GM19467 (cell line): Measurements from ENCODE around the gene GATB.

ENCODE experiments used
- ATAC-seq: cut with Tn5 transposase; IDR thresholded peaks from one replicate; pipeline ENCODE4 v1.9.1; 2021; ENCODE audit warnings: mild to moderate bottlenecking, moderate library complexity; ENCODE audit not compliant: unreplicated experiment

GATB gene

DNA sequence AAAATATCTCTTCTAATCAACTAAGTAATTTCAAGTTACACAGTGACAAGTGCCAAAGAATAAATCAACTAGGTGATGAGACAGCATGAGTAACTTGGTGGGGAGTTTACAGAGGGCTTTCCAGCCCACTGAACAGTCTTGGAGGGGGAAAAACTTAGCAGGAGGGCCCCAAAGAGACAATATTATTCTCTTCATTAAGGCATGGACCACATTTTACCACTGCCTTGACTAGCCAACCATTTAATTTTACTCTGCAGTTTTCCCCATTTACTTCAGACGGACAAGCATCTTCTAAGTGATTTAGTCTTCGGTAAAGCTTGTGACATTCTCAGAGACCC is 25.3 kb upstream of the GATB start:
- no peak for ATAC-seq

DNA sequence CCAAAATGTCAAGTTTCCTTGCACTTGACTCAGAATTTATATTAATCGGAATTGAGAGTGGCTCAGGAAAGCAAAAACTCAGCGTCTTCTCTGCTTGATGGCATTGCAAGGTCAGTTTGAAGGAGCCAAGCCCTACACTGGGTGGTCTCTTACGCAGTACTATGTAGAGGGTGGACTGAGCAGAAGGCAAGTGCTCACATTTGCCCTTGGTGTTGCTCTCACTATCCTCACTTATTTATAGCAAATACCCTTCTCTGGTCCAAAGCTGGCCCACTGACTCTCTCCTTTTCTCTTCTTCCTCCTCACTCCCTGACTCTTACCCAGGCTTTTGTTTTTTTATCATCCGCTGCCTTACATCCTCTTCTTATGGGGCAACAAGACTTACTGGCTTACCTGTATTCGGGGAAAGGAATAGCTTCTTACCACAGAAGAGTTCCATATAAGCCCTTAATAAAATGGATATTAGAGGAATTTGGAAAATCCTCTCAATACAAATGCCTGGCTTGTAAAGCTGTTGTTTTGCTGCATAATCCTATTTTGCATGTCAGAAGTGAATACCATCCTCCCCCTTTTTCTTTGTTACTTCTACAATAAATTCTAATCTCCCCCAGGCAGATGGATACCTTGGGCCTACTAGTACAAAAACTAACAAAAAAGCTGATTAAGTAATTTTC is 24.8 kb upstream of the GATB start:
- no peak for ATAC-seq

- ATAC-seq = no peak
Observed at GRCh38 chr4:151784706-151785105, 23.9 kb upstream of the GATB start.

GRCh38 chr4:151783867-151784266 is 23.1 kb upstream of the GATB start:
- no peak for ATAC-seq

DNA sequence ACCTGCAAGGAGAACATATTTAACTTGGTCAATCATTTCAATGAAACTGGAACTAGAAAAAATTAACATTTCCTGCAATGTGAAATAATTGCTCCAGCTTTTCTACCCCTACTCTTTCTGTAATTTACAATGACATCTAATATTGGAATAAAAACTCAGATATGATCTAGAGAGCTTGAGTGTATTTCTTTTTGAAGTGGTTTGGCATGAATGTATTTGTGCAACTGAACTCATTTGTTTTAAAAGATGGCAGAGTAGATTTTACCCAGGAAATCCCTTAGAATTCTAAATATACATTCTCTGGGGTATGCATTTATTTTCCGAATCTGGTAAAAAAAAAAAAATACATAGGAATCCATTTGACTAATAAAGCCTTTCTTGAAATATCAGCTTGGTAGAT is 21.5 kb upstream of the GATB start:
- no peak for ATAC-seq

DNA sequence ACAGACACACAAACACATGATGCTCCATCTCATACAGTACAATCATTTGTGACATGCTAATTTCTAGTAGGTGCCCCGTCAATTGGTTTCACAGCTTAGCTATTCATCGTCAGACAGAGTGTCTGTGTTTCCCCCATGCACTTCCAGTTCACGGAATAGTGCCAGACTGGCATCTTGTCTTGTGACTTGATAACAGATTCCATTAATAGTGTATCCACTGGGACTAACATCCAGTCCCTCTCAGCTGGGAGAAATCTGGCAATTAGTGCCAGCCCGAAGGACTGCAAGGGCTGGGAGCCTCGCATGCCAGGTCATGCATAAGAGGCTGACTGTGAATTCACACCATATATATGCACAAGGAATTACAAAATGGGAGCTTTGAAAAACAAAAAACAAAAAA is 20.2 kb upstream of the GATB start:
- no peak for ATAC-seq

DNA sequence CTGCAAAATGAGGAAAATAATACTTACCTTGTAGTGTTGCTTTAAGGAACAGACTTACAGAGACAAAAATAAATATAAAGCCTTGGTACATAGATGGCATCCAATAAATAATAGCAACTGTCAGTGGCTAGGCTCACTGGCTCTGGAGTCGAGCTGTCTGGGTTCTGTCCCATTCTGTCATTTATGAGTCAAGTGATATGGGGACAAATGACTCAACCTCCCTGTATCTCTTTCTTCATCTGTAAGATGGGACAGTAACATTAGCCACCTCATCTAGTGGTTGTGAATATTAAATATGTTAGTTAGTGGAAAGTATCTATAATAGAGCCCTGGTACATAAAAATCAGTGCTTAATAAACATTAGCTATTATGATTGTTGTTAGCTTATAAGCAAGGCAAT is 16.7 kb upstream of the GATB start:
- ATAC-seq = no peak

DNA sequence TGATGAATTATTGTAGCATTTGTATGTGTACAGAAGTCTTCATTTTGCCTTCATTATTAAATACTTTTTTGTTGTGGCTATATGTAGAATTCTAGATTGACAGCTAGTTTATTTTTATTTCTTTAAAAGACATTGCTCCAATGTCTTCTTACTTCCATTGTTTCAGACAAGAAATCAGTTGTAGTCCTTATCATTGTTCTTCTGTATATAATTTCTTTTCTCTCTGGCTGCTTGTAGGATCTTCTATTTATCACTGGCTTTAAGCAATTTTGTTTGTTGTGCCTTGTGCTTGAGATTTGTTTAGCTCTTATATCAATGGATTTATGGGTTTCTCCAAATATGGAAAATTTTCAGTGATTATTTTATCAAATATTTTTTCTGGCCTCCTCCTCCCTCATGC is 13.5 kb upstream of the GATB start:
- ATAC-seq = no peak

GRCh38 chr4:151772274-151772673 is 11.5 kb upstream of the GATB start:
- ATAC-seq = no peak

DNA sequence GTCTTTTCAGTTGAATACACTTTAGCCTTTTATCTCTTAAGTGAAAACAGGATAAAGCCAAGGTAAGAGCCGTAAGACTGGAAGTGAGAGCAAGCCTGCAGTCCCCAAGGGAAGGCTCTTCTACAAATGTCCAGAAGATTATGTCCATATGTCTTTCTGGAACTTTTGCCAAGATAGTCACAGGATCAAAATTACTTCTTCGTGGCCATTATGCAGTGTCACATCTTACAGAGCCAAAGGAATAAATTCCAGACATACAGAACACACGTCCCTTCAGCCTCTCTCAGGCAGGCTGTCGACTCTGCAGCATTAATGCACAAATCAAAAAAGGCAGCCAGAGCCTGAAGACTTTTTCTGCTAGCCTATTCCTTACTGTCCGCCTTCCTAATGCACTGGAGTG is 10.9 kb upstream of the GATB start:
- ATAC-seq = no peak

DNA sequence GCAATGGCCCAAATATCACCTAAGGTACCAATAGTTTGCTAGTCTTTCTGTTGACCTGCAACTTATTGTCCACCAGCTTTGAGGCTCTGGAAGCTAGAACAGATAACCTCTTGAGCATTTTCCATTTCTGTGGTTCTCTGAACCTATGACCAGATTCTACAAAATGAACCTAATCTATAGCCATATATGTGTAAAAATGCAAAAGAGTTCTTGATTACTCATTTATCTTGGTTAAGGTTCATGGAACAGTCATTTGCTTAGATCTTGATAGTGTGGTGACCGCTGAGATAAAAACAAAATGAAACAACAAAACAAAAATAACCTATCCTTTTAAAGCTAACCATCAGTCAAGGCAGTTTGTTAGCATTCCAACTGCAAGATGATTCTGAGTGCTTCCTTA is 9.3 kb upstream of the GATB start:
- ATAC-seq = no peak

- no peak for ATAC-seq
Observed at GRCh38 chr4:151768835-151769234, 8.0 kb upstream of the GATB start.

DNA sequence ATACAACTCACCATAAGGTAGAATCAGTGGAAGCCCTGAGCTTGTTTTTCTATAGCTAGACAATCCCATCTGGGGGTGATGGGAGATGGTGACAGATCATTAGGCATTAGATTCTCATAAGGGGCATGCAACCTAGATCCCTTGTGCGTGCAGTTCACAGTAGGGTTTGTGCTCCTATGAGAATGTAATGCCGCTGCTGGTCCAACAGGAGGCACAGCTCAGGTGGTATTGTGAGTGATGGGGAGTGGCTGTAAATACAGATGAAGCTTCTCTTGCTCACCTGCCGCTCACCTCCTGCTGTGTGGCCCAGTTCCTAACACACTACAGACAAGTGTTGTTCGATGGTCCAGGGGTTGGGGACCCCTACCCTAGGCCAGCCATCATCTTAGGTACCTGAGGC is 5.9 kb upstream of the GATB start:
- no peak for ATAC-seq

GRCh38 chr4:151760002-151760401 is 805 bp downstream of the GATB start:
- ATAC-seq = no peak

DNA sequence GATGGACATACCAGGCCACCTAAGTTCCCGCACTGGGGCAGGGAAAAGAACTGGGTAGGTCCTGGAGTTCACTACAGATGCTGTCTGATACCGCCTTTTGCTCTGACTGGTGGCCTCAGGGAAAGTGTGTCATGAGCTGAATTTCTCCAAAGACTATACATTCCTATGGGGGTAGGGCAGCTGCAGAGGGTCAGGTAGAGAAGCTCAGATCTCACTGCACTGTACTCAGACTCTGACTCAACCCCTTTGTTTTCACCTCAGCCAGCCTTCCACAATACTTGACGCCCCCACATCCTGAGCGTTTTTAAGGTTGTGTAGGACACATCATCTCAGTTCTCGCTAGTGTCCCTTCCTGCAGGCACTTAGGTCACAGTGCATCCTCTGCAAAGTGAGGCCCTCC is 7.8 kb downstream of the GATB start:
- no peak for ATAC-seq

GRCh38 chr4:151750156-151750555 is 10.7 kb downstream of the GATB start:
- ATAC-seq = no peak

DNA sequence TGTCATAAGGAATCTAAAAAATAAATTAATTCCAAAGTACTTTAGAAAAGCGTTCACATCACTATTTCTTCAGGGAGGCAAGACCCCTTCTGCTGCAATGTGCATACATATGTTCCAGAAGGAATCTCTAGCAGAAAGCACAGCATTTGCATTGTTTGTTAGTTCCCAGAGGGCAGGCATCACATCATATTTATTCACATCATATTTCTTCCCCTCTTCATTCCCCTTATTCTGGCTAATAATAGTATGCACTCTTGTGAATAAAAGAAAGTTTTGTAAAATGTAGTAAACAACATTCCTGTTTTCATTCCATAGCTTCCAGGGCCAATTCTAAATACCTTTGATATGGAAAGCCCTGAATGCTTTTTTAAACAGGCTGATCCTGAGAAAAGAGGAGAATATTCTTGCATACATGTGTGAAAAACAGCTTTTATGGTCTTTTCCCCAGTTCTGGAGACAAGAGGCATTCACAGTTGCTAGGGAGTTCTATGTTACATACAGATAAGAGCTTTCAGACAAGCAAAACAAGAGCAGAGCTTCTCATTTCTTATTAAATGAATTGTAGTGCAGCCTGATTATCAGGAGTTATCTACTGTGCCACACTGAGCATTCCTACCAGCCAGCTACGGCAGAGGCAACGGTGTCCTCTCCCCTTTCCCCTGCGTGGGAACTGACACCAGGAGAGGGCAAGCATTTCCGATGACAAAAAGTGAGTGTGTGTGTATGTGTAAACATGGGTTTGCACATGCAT is 15.2 kb downstream of the GATB start:
- no peak for ATAC-seq

- ATAC-seq = no peak
Observed at GRCh38 chr4:151744614-151745013, 16.2 kb downstream of the GATB start.

DNA sequence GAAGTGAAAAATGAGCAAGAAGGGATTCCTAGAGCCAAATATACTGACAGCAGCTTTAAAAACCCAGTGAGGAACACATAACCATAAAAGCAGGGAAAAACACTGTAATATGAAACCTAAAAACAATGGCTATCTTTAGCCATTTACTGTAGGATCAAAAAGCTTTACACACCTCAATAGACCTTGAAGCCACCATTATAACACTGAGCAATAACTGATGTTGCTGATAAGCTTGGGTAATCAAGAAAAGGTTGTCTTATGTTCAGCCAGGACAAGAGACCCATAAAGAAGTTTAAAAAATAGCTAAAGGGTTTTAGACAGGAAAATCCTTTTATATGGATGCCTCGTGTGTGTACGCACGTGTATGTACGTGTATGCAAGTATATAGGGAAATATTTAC is 16.9 kb downstream of the GATB start:
- no peak for ATAC-seq

DNA sequence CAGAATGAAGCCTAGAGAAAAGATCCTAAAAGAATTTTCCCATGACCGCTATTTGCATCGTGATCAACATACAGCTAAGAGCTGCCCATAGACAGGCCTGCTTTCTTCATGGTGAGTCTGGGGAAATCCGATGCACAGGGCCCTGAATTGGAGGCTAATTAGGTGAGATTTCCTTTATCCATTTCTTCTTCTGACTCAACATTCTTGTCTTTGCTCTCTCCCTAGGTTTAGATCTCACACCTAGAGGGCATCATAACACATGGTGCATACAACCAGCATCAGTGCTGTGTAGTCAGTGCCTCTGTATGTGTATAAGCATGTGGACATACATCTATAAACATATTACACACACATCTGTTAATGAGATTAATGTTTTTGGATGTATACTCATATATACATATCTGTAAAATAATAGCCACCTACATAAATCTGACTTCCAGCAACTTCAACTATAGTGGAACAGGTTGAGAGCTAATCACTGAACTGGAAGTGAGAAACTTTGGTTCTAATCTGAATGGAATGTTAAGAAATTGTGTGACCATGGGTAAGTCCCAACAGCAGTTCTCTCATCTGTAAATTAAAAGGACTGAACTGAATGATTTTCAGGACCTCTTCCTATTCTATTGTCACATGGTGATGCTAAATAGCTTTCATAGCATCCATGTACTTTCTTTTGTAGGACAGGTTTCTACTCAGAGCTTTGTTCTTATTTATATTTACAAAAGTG is 17.5 kb downstream of the GATB start:
- ATAC-seq = no peak

DNA sequence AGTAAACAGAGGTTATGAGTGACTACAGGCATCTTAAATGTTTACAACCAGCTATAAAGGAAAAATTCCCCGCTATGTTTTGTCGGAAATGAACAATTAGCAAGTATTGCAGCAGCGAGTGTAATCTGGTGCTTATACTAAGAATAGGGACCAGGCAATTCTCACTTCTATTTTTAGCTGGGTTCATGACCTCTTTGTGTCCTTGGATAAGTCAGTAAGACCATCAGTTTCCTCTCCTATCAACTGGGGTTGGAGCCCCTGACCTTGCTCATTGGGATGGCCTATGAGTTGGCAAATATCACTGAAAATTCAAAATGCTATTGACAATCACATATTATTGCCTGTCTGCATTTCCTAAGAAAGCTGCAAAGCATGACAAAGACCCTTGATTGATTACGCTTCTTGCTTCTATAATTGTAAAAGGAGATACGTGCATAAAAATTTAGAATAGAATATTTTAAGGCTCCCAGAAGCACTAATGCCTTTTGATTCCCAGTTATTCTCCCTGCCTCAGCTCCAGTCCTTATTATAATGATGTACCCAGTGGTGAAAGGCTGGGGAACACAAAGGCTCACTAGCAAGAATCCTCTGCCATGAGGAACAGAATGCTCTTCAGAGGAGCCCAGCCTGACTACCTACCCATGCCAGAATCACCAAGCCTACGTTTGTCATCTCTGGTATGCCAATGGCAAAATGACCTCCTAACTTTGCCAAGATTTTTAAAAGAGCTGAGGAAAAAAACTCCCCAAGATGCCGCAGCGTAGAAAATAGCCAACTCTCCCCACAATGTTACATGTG is 21.9 kb downstream of the GATB start:
- no peak for ATAC-seq
